NCI-H774 (cell line): ENCODE data around the gene TNFAIP2.

ENCODE experiments used
- DNase-seq: peaks from one replicate; lab custom pipeline; 2025; lab: John Stamatoyannopoulos, UW

TNFAIP2 gene

GRCh38 chr14:103093856-103094405, 29.3 kb upstream of the TNFAIP2 start:
- no peak for DNase-seq

GRCh38 chr14:103094406-103095209, 28.7 kb upstream of the TNFAIP2 start, which contains the start of gene EXOC3L4:
TSS of gene EXOC3L4 (plus strand) at chr14:103094725. CDS start at chr14:103100220, 5,495 bp downstream.
- no peak for DNase-seq

GRCh38 chr14:103095210-103095778, 28.0 kb upstream of the TNFAIP2 start:
- no peak for DNase-seq

GRCh38 chr14:103096387-103096786, 26.9 kb upstream of the TNFAIP2 start:
- no peak for DNase-seq

- no peak for DNase-seq
These were observed 25.8 kb upstream of the TNFAIP2 start for GRCh38 chr14:103097244-103097993.

- DNase-seq, result no peak
These were observed 25.0 kb upstream of the TNFAIP2 start for GRCh38 chr14:103097994-103098957.

- DNase-seq, result no peak
These were observed 24.1 kb upstream of the TNFAIP2 start for GRCh38 chr14:103099081-103099732.

GRCh38 chr14:103099733-103100280, 23.5 kb upstream of the TNFAIP2 start:
- DNase-seq, result no peak

GRCh38 chr14:103100281-103101121, 22.8 kb upstream of the TNFAIP2 start:
- DNase-seq, result no peak

GRCh38 chr14:103101257-103101962, 21.9 kb upstream of the TNFAIP2 start:
- DNase-seq, result no peak

GRCh38 chr14:103101963-103102688, 21.1 kb upstream of the TNFAIP2 start:
- DNase-seq, result no peak

- DNase-seq, result no peak
These were observed 20.5 kb upstream of the TNFAIP2 start for GRCh38 chr14:103102689-103103260.

- peak; percentile 55 for DNase-seq
These were observed 19.5 kb upstream of the TNFAIP2 start for GRCh38 chr14:103103461-103104388.

GRCh38 chr14:103104389-103104653, 18.9 kb upstream of the TNFAIP2 start:
- DNase-seq, result no peak

- peak; percentile 70 for DNase-seq
These were observed 18.4 kb upstream of the TNFAIP2 start for GRCh38 chr14:103104654-103105452.

GRCh38 chr14:103105580-103106150, 17.6 kb upstream of the TNFAIP2 start:
- DNase-seq, result peak; percentile 70
